PFSK-1 (cell line): Measurements from ENCODE around the gene RPL19.

Source experiments
- TAF1 ChIP-seq: IDR thresholded peaks from 2 replicates; pipeline ENCODE4 v1.6.1; 2012; ENCODE audit warnings: low read length, control low read depth, borderline replicate concordance; ENCODE audit not compliant: insufficient read depth
- TF ChIP-seq, protein P1 (sequence below), 2 experiments: IDR thresholded peaks; 2 replicates each; pipeline versions ENCODE4 v1.6.1 to v1.8.0; 2011 to 2012; ENCODE audit warnings: low read depth in 2 of 2, low read length in 2 of 2, control low read depth in 1 of 2, inconsistent platforms in 1 of 2, mild to moderate bottlenecking in 1 of 2, moderate library complexity in 1 of 2; ENCODE audit not compliant: insufficient read depth in 1 of 2

DNA sequence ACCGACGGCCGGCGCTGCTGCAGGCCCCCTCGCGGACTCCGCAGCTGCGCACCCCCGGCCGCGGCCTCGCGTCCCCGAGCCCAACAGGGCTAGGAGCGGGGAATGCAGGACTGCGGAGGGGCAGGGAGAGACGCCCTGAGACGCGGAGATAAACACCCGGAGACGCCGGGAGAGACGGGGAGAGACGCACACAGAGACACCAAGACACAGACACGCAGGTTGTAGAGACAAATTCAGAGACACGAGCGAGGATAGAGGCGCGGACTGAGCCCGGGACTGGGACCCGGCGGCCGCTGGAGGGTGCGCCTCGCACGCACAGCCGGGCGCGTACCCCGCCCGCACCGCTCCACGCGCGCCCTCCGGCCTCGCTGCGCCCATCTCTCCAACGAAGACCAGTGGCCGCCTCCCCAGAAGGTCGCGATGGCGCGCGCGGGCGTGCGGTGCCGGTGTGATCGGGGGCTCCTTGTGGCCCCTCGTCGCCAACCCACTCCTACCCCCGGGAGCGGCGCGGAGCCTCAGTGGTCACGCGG is 24.8 kb downstream of the RPL19 start:
- TF ChIP-seq, protein P1, sequence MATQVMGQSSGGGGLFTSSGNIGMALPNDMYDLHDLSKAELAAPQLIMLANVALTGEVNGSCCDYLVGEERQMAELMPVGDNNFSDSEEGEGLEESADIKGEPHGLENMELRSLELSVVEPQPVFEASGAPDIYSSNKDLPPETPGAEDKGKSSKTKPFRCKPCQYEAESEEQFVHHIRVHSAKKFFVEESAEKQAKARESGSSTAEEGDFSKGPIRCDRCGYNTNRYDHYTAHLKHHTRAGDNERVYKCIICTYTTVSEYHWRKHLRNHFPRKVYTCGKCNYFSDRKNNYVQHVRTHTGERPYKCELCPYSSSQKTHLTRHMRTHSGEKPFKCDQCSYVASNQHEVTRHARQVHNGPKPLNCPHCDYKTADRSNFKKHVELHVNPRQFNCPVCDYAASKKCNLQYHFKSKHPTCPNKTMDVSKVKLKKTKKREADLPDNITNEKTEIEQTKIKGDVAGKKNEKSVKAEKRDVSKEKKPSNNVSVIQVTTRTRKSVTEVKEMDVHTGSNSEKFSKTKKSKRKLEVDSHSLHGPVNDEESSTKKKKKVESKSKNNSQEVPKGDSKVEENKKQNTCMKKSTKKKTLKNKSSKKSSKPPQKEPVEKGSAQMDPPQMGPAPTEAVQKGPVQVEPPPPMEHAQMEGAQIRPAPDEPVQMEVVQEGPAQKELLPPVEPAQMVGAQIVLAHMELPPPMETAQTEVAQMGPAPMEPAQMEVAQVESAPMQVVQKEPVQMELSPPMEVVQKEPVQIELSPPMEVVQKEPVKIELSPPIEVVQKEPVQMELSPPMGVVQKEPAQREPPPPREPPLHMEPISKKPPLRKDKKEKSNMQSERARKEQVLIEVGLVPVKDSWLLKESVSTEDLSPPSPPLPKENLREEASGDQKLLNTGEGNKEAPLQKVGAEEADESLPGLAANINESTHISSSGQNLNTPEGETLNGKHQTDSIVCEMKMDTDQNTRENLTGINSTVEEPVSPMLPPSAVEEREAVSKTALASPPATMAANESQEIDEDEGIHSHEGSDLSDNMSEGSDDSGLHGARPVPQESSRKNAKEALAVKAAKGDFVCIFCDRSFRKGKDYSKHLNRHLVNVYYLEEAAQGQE (IDR thresholded peaks at IDR 0.05; ENCODE audit: insufficient read depth in 1 of 2, low read depth in 2 of 2, low read length in 2 of 2): no peak
- TF ChIP-seq TAF1: no peak
